ENCODE data around the gene LTC4S.

Gene LTC4S

GRCh38 chr5:179768326-179769085 is 25.3 kb upstream of the LTC4S start:
- TF ChIP-seq SPI1 (IDR thresholded peaks at IDR 0.05; ENCODE audit: borderline replicate concordance, low read depth) = no peak
- Histone ChIP-seq H3K4me3 (replicated peaks; ENCODE audit: insufficient read depth, low read length) (no peak overlapping the region), H3K27me3 (ENCODE audit: insufficient read depth, poor library complexity, severe bottlenecking) (no peaks in the 10 kb centered on the region), H3K27ac (replicated peaks) (peak overlapping the region; percentile 45)
- DNase-seq (ENCODE audit: low read depth in 1 of 2, low spot score in 1 of 2) = no peak

GRCh38 chr5:179769271-179769670 is 24.5 kb upstream of the LTC4S start:
- Histone ChIP-seq H3K27me3 (ENCODE audit: insufficient read depth, poor library complexity, severe bottlenecking) (no peaks in the 10 kb centered on the region), H3K4me3 (replicated peaks; ENCODE audit: insufficient read depth, low read length) (no peak overlapping the region), H3K27ac (replicated peaks) (peak overlapping the region; percentile 45)
- DNase-seq (ENCODE audit: low read depth in 1 of 2, low spot score in 1 of 2) = peak in 1 of 2 experiments; percentile 56
- TF ChIP-seq GABPA (IDR thresholded peaks at IDR 0.05; ENCODE audit: low read depth) (no peak), SPI1 (IDR thresholded peaks at IDR 0.05; ENCODE audit: borderline replicate concordance, low read depth) (peak; percentile 51; the same call in 1 of the 2 replicates), POLR2AphosphoS5 (IDR thresholded peaks at IDR 0.05; ENCODE audit: low read depth) (no peak), CTCF (IDR thresholded peaks at IDR 0.05; ENCODE audit: insufficient read depth, low read length) (no peak), REST (IDR thresholded peaks at IDR 0.05; ENCODE audit: insufficient replicate concordance, low read depth) (no peak)

GRCh38 chr5:179769796-179770195 is 24.0 kb upstream of the LTC4S start:
- no peak for DNase-seq (ENCODE audit: low read depth in 1 of 2, low spot score in 1 of 2)
- Histone ChIP-seq H3K27ac (replicated peaks) (peak overlapping the region; percentile 45), H3K4me3 (replicated peaks; ENCODE audit: insufficient read depth, low read length) (no peak overlapping the region), H3K27me3 (ENCODE audit: insufficient read depth, poor library complexity, severe bottlenecking) (no peaks in the 10 kb centered on the region)
- TF ChIP-seq POLR2AphosphoS5 (IDR thresholded peaks at IDR 0.05; ENCODE audit: low read depth) (no peak), SPI1 (IDR thresholded peaks at IDR 0.05; ENCODE audit: borderline replicate concordance, low read depth) (no peak), CTCF (IDR thresholded peaks at IDR 0.05; ENCODE audit: insufficient read depth, low read length) (no peak), GABPA (IDR thresholded peaks at IDR 0.05; ENCODE audit: low read depth) (no peak), REST (IDR thresholded peaks at IDR 0.05; ENCODE audit: insufficient replicate concordance, low read depth) (no peak)

GRCh38 chr5:179771311-179771895 is 22.4 kb upstream of the LTC4S start:
- Histone ChIP-seq H3K27ac (replicated peaks) (peak overlapping the region; percentile 92), H3K4me3 (replicated peaks; ENCODE audit: insufficient read depth, low read length) (no peak overlapping the region), H3K27me3 (ENCODE audit: insufficient read depth, poor library complexity, severe bottlenecking) (no peaks in the 10 kb centered on the region)
- DNase-seq (ENCODE audit: low read depth in 1 of 2, low spot score in 1 of 2) = no peak
- no peak for TF ChIP-seq REST (IDR thresholded peaks at IDR 0.05; ENCODE audit: insufficient replicate concordance, low read depth)
- TF ChIP-seq POLR2AphosphoS5 (IDR thresholded peaks at IDR 0.05; ENCODE audit: low read depth) = no peak
- no peak for TF ChIP-seq CTCF (IDR thresholded peaks at IDR 0.05; ENCODE audit: insufficient read depth, low read length)
- no peak for TF ChIP-seq SPI1 (IDR thresholded peaks at IDR 0.05; ENCODE audit: borderline replicate concordance, low read depth)
- no peak for TF ChIP-seq GABPA (IDR thresholded peaks at IDR 0.05; ENCODE audit: low read depth)

Data from HL-60 (cell line).